Endothelial cell of umbilical vein (primary cell): ENCODE measurements around the gene CEP85L.

ENCODE experiments used
- EZH2 ChIP-seq: IDR thresholded peaks from 2 replicates; pipeline ENCODE4 v1.6.1; 2012; ENCODE audit warnings: borderline replicate concordance, low read depth, mild to moderate bottlenecking, moderate library complexity, low read length, inconsistent platforms; ENCODE audit not compliant: severe bottlenecking
- POLR2A ChIP-seq: IDR thresholded peaks from 2 replicates; pipeline ENCODE4 v1.6.1; 2012; ENCODE audit warnings: low read depth, mild to moderate bottlenecking, control low read depth, low read length
- TF ChIP-seq, protein P1 (sequence below), 2 donors: IDR thresholded peaks; 1 replicate in 1 of 2; 2 replicates in 1 of 2; pipeline ENCODE4 v1.5.1; 2011; ENCODE audit warnings: low read length in 2 of 2, mild to moderate bottlenecking in 2 of 2, moderate library complexity in 2 of 2, control low read depth in 1 of 2, inconsistent platforms in 1 of 2, low read depth in 1 of 2; ENCODE audit not compliant: insufficient read depth in 1 of 2; ENCODE audit errors: extremely low read depth in 1 of 2

DNA sequence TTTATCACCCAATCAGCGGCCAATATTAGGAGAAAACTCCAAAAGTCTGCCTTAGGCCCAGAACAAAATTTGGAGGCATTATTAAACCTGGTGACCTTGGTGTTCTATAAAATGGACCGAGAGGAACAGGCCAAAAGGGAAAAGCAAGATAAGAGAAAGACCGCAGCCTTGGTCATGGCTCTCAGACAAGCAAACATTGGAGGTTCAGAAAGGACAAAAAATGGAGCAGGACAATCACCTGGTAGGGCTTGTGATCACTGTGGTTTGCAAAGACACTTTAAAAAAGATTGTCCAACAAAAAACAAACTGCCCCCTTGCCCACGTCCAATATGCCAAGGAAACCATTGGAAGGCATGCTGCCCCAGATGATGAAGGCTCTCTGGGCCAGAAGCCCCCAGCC, 31.2 kb downstream of the CEP85L start:
- TF ChIP-seq, protein P1, sequence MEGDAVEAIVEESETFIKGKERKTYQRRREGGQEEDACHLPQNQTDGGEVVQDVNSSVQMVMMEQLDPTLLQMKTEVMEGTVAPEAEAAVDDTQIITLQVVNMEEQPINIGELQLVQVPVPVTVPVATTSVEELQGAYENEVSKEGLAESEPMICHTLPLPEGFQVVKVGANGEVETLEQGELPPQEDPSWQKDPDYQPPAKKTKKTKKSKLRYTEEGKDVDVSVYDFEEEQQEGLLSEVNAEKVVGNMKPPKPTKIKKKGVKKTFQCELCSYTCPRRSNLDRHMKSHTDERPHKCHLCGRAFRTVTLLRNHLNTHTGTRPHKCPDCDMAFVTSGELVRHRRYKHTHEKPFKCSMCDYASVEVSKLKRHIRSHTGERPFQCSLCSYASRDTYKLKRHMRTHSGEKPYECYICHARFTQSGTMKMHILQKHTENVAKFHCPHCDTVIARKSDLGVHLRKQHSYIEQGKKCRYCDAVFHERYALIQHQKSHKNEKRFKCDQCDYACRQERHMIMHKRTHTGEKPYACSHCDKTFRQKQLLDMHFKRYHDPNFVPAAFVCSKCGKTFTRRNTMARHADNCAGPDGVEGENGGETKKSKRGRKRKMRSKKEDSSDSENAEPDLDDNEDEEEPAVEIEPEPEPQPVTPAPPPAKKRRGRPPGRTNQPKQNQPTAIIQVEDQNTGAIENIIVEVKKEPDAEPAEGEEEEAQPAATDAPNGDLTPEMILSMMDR (IDR thresholded peaks at IDR 0.05; ENCODE audit: extremely low read depth in 1 of 2, insufficient read depth in 1 of 2, low read depth in 1 of 2, low read length in 2 of 2), result no peak
- no peak for TF ChIP-seq POLR2A
- TF ChIP-seq EZH2, result no peak
